Ascending aorta (tissue), 2 donors: Measurements from ENCODE around the gene NUBP2. TPM values are rescaled to one million over a fixed set of nuclear protein-coding genes. Genes with fewer than 3 reads are reported as not detected.

ENCODE experiments used
- DNase-seq, 2 donors: peaks; one replicate each; pipeline ENCODE4 v3.0.0-alpha.2; 2019; ENCODE audit warnings: low spot score in 2 of 2
- H3K27ac ChIP-seq, 2 donors: fragments of 200-600 bp; sonication (generic); one replicate each; pipeline ENCODE4 v1.5.1; 2016 to 2017; ENCODE audit warnings: mild to moderate bottlenecking in 1 of 2
- H3K27me3 ChIP-seq: fragments of 200-600 bp; sonication (generic); one replicate; pipeline ENCODE4 v1.5.1; 2017
- H3K36me3 ChIP-seq, 2 donors: fragments of 200-600 bp; sonication (generic); one replicate each; pipeline ENCODE4 v1.5.1; 2016
- H3K4me1 ChIP-seq, 2 donors: fragments of 200-600 bp; sonication (generic); one replicate each; pipeline ENCODE4 v1.5.1; 2016 to 2017; ENCODE audit warnings: mild to moderate bottlenecking in 1 of 2
- H3K4me3 ChIP-seq, 2 donors: fragments of 200-600 bp; sonication (generic); one replicate each; pipeline ENCODE4 v1.5.1; 2016 to 2017; ENCODE audit warnings: mild to moderate bottlenecking in 1 of 2
- H3K9me3 ChIP-seq, 2 donors: fragments of 200-600 bp; sonication (generic); one replicate each; pipeline ENCODE4 v1.5.1; 2016
- CTCF ChIP-seq, 3 experiments: fragments of 200-600 bp in 2 of 3; fragments of 450-650 bp in 1 of 3; sonication (generic) in 2 of 3; IDR thresholded peaks; one replicate each; pipeline ENCODE4 v1.5.1; 2016 to 2019; ENCODE audit warnings: antibody characterized with exemption in 3 of 3, mild to moderate bottlenecking in 1 of 3, moderate library complexity in 1 of 3
- intact Hi-C: fragments of 100-400 bp; cut with DNase I; formaldehyde crosslinking; loops from one replicate; pipeline ENCODE4 v1.15.1; 2023
- total RNA-seq: library from RNA; depleted of rRNA; stranded (reverse); fragments of >200 nt; gene quantifications from one replicate; pipeline ENCODE4 v1.1.0, GENCODE V29; 2016

NUBP2 gene
- total RNA-seq, 1 donor from 2014 or later = 182 TPM

GRCh38 chr16:1823821-1824220 is 41.1 kb downstream of the NUBP2 start:
- intact Hi-C loops = no loop called here

GRCh38 chr16:1825381-1825863 is 42.7 kb downstream of the NUBP2 start:
- Histone ChIP-seq H3K27me3 (no peaks in the 10 kb centered on the region), H3K27ac (peak overlapping the region in 1 of 2 donors; percentile 72), H3K9me3 (no peaks in the 10 kb centered on the region), H3K4me1 (peaks cover 12 to 37% of the 10 kb centered on the region in 2 donors), H3K36me3 (peaks cover 26 to 29% of the 10 kb centered on the region in 2 donors), H3K4me3 (peak overlapping the region; percentile 72 to 81)
- DNase-seq = no peak
- TF ChIP-seq CTCF (IDR thresholded peaks at IDR 0.05) = no peak
- intact Hi-C loops = loop anchor here (5.0 kb wide), 1 partner anchor 213 kb away; the partner anchor contains the start of genes CRAMP1 and IFT140

More at GRCh38 chr16:1823821-1824220, 41.1 kb downstream of the NUBP2 start:
- H3K4me1 ChIP-seq = peaks cover 12 to 31% of the 10 kb centered on the region in 2 donors
- H3K36me3 ChIP-seq = peaks cover 34 to 43% of the 10 kb centered on the region in 2 donors
- TF ChIP-seq CTCF (IDR thresholded peaks at IDR 0.05) = no peak
- H3K27ac ChIP-seq = no peak overlapping the region
- no peak for DNase-seq
- no peak overlapping the region for H3K4me3 ChIP-seq
- H3K27me3 ChIP-seq = no peaks in the 10 kb centered on the region
- no peaks in the 10 kb centered on the region for H3K9me3 ChIP-seq

- TF ChIP-seq CTCF (IDR thresholded peaks at IDR 0.05) = peak in 1 of 3 experiments; percentile 45
- H3K27ac ChIP-seq = peak overlapping the region; percentile 70 to 72
- H3K9me3 ChIP-seq = no peaks in the 10 kb centered on the region
- DNase-seq = no peak
- H3K4me1 ChIP-seq = peaks cover 12 to 37% of the 10 kb centered on the region in 2 donors
- peak overlapping the region; percentile 72 to 81 for H3K4me3 ChIP-seq
- intact Hi-C loops = loop anchor here (1.0 to 5.0 kb wide), 5 partner anchors 43 to 397 kb away; partner anchors contain the start of genes CRAMP1, E4F1, EME2 and IFT140
- H3K36me3 ChIP-seq = peaks cover 20 to 22% of the 10 kb centered on the region in 2 donors
- no peaks in the 10 kb centered on the region for H3K27me3 ChIP-seq
Observed at GRCh38 chr16:1825864-1826690, 43.3 kb downstream of the NUBP2 start.

- no peak for TF ChIP-seq CTCF (IDR thresholded peaks at IDR 0.05)
- peak within 1 kb of the TSS; percentile 70 to 72 for H3K27ac ChIP-seq
- H3K36me3 ChIP-seq = peaks cover 12 to 14% of the 10 kb centered on the region in 2 donors
- intact Hi-C loops = loop anchor here (1.0 to 5.0 kb wide), 6 partner anchors 44 to 396 kb away; partner anchors contain the start of genes CRAMP1, E4F1, EME2 and IFT140
- no peaks in the 10 kb centered on the region for H3K9me3 ChIP-seq
- H3K4me1 ChIP-seq = peaks cover 12 to 37% of the 10 kb centered on the region in 2 donors
- peak; percentile 73 to 94 for DNase-seq
- peak within 1 kb of the TSS; percentile 72 to 81 for H3K4me3 ChIP-seq
- no peaks in the 10 kb centered on the region for H3K27me3 ChIP-seq
Observed at GRCh38 chr16:1826691-1827573, 44.2 kb downstream of the NUBP2 start, which contains the start of the genes FAHD1 and HAGH. Gene FAHD1, plus strand, starts transcription at chr16:1827206. Its CDS starts 33 bp downstream, at chr16:1827239. Gene HAGH, minus strand, starts transcription at chr16:1826825. Its CDS starts 38 bp downstream, at chr16:1826787.
